Measurements from ENCODE around the gene C2orf49.

- TF ChIP-seq, protein P1, sequence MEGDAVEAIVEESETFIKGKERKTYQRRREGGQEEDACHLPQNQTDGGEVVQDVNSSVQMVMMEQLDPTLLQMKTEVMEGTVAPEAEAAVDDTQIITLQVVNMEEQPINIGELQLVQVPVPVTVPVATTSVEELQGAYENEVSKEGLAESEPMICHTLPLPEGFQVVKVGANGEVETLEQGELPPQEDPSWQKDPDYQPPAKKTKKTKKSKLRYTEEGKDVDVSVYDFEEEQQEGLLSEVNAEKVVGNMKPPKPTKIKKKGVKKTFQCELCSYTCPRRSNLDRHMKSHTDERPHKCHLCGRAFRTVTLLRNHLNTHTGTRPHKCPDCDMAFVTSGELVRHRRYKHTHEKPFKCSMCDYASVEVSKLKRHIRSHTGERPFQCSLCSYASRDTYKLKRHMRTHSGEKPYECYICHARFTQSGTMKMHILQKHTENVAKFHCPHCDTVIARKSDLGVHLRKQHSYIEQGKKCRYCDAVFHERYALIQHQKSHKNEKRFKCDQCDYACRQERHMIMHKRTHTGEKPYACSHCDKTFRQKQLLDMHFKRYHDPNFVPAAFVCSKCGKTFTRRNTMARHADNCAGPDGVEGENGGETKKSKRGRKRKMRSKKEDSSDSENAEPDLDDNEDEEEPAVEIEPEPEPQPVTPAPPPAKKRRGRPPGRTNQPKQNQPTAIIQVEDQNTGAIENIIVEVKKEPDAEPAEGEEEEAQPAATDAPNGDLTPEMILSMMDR (IDR thresholded peaks at IDR 0.05) = no peak
- TF ChIP-seq POLR2A (IDR thresholded peaks at IDR 0.05) = no peak
- no peak for TF ChIP-seq EP300 (IDR thresholded peaks at IDR 0.05)
Measured at GRCh38 chr2:105335469-105335868, 1.9 kb upstream of the C2orf49 start.
